Measurements from ENCODE around the gene NUP93.

The NUP93 gene

DNA sequence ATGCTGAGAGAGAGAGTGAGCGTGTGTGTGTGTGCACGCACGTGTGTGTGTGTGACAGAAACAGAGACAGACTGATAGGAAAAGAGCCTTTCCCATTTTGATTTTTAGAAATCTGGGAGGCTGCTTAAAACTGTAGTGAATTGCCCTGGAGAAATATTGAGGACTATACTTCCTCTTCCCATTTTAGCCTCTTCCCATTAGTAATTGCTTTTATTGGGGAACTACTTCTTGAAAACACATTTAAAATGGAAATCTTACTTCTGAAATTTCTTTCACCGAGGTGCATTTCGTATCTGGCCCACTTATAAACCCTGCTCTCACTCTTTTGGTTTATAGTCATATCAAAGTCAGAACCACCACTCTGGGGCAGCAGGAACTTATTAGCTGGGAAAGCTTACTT is 47.1 kb downstream of the NUP93 start:
- TF ChIP-seq, protein P1, sequence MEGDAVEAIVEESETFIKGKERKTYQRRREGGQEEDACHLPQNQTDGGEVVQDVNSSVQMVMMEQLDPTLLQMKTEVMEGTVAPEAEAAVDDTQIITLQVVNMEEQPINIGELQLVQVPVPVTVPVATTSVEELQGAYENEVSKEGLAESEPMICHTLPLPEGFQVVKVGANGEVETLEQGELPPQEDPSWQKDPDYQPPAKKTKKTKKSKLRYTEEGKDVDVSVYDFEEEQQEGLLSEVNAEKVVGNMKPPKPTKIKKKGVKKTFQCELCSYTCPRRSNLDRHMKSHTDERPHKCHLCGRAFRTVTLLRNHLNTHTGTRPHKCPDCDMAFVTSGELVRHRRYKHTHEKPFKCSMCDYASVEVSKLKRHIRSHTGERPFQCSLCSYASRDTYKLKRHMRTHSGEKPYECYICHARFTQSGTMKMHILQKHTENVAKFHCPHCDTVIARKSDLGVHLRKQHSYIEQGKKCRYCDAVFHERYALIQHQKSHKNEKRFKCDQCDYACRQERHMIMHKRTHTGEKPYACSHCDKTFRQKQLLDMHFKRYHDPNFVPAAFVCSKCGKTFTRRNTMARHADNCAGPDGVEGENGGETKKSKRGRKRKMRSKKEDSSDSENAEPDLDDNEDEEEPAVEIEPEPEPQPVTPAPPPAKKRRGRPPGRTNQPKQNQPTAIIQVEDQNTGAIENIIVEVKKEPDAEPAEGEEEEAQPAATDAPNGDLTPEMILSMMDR (IDR thresholded peaks at IDR 0.05; ENCODE audit: low read depth, low read length) = no peak
- no peak for DNase-seq (ENCODE audit: low read depth, low spot score)
- in situ Hi-C loops (cut with HindIII; ENCODE audit: low sequenced_read_pairs) = no loop called here
- H3K4me3 ChIP-seq (ENCODE audit: low read depth, low read length) = no peak overlapping the region

DNA sequence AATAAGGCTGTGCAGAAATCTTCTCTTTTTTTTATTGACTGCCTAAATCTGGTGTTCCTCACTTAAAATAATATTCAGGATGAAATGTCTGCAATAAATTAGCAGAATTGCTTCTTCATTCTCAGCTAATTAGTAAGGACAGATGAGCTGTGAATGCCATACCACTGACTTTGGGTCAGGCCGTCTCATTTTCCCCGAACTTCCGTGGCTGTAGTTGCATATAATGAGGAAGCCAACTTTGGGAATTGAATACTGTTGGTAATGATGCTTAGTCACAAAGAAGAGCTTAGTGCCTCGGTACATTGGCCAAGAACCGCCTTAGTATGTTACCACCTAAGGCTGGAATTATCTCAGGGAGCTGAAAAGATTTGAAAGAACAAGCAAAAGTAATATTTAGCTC is 47.6 kb downstream of the NUP93 start:
- DNase-seq (ENCODE audit: low read depth, low spot score) = no peak
- TF ChIP-seq, protein P1 (IDR thresholded peaks at IDR 0.05; ENCODE audit: low read depth, low read length) = no peak
- in situ Hi-C loops (cut with HindIII; ENCODE audit: low sequenced_read_pairs) = no loop called here
- H3K4me3 ChIP-seq (ENCODE audit: low read depth, low read length) = no peak overlapping the region

DNA sequence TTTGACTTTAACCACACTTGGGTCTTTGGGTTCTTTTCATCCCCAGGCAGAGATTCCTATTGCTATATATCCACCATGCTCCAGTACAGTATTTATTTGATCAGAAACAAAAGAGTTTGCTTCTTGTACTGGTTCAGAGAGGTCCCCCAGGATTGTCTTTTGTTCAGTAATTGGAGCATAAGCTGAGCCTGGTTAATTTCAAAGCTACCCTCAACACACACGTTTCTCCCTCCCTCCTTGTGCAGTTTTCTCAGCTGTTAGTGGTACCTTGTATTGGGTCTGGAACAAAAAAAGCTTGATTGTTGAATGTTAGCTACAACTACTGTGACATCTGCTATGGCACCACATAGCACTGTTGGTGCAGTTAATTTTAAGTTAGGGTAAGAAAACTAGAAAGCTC is 50.0 kb downstream of the NUP93 start:
- DNase-seq (ENCODE audit: low read depth, low spot score) = no peak
- in situ Hi-C loops (cut with HindIII; ENCODE audit: low sequenced_read_pairs) = no loop called here
- no peak overlapping the region for H3K4me3 ChIP-seq (ENCODE audit: low read depth, low read length)
- TF ChIP-seq, protein P1 (IDR thresholded peaks at IDR 0.05; ENCODE audit: low read depth, low read length) = no peak

DNA sequence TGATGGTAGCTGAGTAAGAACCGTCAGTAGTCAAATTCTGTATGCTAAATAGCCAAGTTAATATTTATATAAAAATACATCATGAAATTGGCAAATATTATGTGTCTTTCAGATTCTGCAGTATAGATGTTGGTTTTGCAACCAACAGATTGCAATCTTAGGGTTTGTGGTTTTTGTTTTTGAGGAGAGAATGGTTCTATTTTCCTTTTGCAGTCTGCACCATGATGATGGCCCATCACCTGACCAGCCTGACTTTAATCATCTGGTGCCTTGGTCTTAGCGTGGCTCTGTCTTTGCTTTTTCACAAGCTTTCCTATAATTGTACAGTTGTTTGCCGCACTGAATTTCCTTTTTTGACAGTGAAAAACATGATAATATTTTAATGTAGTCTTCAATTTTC is 50.7 kb downstream of the NUP93 start:
- DNase-seq (ENCODE audit: low read depth, low spot score) = no peak
- no peak overlapping the region for H3K4me3 ChIP-seq (ENCODE audit: low read depth, low read length)
- in situ Hi-C loops (cut with HindIII; ENCODE audit: low sequenced_read_pairs) = no loop called here
- TF ChIP-seq, protein P1 (IDR thresholded peaks at IDR 0.05; ENCODE audit: low read depth, low read length) = no peak

DNA sequence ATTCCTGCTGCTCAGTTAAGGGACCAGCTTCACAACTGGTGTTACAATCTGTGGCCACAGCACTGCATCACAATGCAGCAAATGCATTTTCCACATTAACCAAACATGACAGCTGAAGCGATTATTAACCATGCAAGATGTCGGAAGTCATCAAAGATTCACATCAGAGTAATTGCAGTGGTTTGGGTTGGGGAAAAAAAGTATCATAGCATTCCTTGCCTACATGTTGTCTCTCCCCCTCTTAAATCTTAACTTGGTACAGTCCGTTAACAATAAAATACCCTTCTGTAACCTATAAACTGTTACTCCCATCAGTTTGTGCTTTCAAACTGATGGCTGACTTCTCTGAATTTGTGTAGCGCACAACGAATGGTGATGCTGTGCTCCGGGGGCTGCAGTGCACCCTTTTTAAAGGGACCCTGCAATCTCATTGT is 51.6 kb downstream of the NUP93 start:
- in situ Hi-C loops (cut with HindIII; ENCODE audit: low sequenced_read_pairs) = no loop called here
- TF ChIP-seq, protein P1 (IDR thresholded peaks at IDR 0.05; ENCODE audit: low read depth, low read length) = no peak
- peak; percentile 18 for DNase-seq (ENCODE audit: low read depth, low spot score)
- no peak overlapping the region for H3K4me3 ChIP-seq (ENCODE audit: low read depth, low read length)

DNA sequence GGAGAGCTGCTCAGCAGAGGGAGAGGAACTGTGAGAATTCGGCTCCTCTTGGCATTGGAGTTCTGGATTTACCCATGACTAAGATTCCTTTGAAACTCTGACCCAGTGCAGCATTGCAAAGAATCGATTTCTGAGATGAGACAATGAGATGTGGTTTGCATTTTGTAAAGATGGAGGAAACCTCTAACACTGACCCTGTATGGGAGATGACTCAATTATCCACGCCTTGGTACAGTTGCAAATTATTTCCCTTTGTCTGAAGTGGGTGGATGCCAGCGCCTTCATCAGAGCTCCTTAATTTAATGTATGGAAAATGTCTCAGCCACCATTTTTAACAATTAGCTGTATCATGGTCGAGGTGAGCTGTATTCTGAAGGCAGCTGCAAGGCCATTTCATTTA is 53.4 kb downstream of the NUP93 start:
- TF ChIP-seq, protein P1 (IDR thresholded peaks at IDR 0.05; ENCODE audit: low read depth, low read length) = no peak
- DNase-seq (ENCODE audit: low read depth, low spot score) = no peak
- H3K4me3 ChIP-seq (ENCODE audit: low read depth, low read length) = no peak overlapping the region
- in situ Hi-C loops (cut with HindIII; ENCODE audit: low sequenced_read_pairs) = no loop called here

DNA sequence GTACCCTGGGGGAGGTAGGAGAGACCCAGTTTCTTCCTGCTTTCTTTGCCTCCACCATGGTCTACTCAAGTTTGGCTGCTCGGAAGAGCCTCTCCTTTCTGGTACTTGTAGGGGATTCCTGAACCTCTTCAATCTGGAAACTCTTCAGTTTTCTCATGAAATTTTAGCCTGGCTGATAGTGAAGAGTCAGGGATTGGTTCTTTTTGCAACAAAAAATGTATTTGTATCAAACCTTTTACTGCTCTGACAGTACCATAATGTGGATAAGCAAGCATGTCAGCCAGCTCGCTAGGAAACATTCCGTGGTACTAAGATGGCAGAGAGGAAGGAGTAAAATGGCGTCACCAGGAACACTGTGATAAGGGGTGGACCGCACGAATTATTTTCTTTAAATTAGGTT is 55.4 kb downstream of the NUP93 start:
- in situ Hi-C loops (cut with HindIII; ENCODE audit: low sequenced_read_pairs) = no loop called here
- TF ChIP-seq, protein P1 (IDR thresholded peaks at IDR 0.05; ENCODE audit: low read depth, low read length) = no peak

More for the DNA sequence above, 55.4 kb downstream of the NUP93 start:
- DNase-seq (ENCODE audit: low read depth, low spot score) = no peak
- H3K4me3 ChIP-seq (ENCODE audit: low read depth, low read length) = no peak overlapping the region

All from astrocyte of the spinal cord (primary cell).